ENCODE results near the gene VSIG8.

The VSIG8 gene

GRCh38 chr1:159851407-159851806 is 11.1 kb downstream of the VSIG8 start:
- TF ChIP-seq ZNF384 (IDR thresholded peaks at IDR 0.05) = no peak
- TF ChIP-seq L3MBTL2 (conservative IDR thresholded peaks at IDR 0.05) = no peak
- TF ChIP-seq PKNOX1 (IDR thresholded peaks at IDR 0.05) = no peak
- no peak for TF ChIP-seq FOXK2 (IDR thresholded peaks at IDR 0.05)
- no peak for TF ChIP-seq ARNT (IDR thresholded peaks at IDR 0.05)
- no peak for TF ChIP-seq TARDBP (IDR thresholded peaks at IDR 0.05)
- TF ChIP-seq HDGF (IDR thresholded peaks at IDR 0.05; ENCODE audit: borderline replicate concordance) = no peak
- no peak for TF ChIP-seq LEF1 (IDR thresholded peaks at IDR 0.05; ENCODE audit: borderline replicate concordance)
- no peak for TF ChIP-seq FOXA1 (IDR thresholded peaks at IDR 0.05)
- TF ChIP-seq CTBP1 (IDR thresholded peaks at IDR 0.05; ENCODE audit: borderline replicate concordance) = no peak
- TF ChIP-seq NFRKB (IDR thresholded peaks at IDR 0.05) = no peak
- TF ChIP-seq ELF4 (IDR thresholded peaks at IDR 0.05) = no peak
- TF ChIP-seq FOXM1 (IDR thresholded peaks at IDR 0.05; ENCODE audit: borderline replicate concordance) = no peak
- TF ChIP-seq SP1 (IDR thresholded peaks at IDR 0.05) = no peak
- no peak for TF ChIP-seq BHLHE40 (IDR thresholded peaks at IDR 0.05; ENCODE audit: borderline replicate concordance)
- TF ChIP-seq SUZ12 (IDR thresholded peaks at IDR 0.05) = no peak
- CTCF ChIA-PET = interaction anchor here (0.6 kb wide), 1 partner anchor 12 kb away, joined by 3 read pairs; no protein-coding TSS in a partner anchor

GRCh38 chr1:159849626-159850366 is 12.7 kb downstream of the VSIG8 start:
- POLR2A ChIA-PET = no interaction called here
- no peak for TF ChIP-seq L3MBTL2 (conservative IDR thresholded peaks at IDR 0.05)
- no peak for TF ChIP-seq CTBP1 (IDR thresholded peaks at IDR 0.05; ENCODE audit: borderline replicate concordance)
- no peak for TF ChIP-seq PKNOX1 (IDR thresholded peaks at IDR 0.05)
- no peak for TF ChIP-seq ARNT (IDR thresholded peaks at IDR 0.05)
- TF ChIP-seq FOXA1 (IDR thresholded peaks at IDR 0.05) = no peak
- TF ChIP-seq ZNF384 (IDR thresholded peaks at IDR 0.05) = no peak
- no peak for TF ChIP-seq HDGF (IDR thresholded peaks at IDR 0.05; ENCODE audit: borderline replicate concordance)
- TF ChIP-seq FOXM1 (IDR thresholded peaks at IDR 0.05; ENCODE audit: borderline replicate concordance) = no peak
- no peak for TF ChIP-seq FOXK2 (IDR thresholded peaks at IDR 0.05)
- TF ChIP-seq ELF4 (IDR thresholded peaks at IDR 0.05) = no peak
- no peak for TF ChIP-seq LEF1 (IDR thresholded peaks at IDR 0.05; ENCODE audit: borderline replicate concordance)
- CTCF ChIA-PET = no interaction called here
- DNase-seq (ENCODE audit: extremely low spot score) = no peak

More at GRCh38 chr1:159851407-159851806, 11.1 kb downstream of the VSIG8 start:
- no peak for DNase-seq (ENCODE audit: extremely low spot score)
- POLR2A ChIA-PET = no interaction called here

- POLR2A ChIA-PET = no interaction called here
- TF ChIP-seq L3MBTL2 (conservative IDR thresholded peaks at IDR 0.05) = no peak
- TF ChIP-seq FOXK2 (IDR thresholded peaks at IDR 0.05) = no peak
- TF ChIP-seq ZNF384 (IDR thresholded peaks at IDR 0.05) = no peak
- no peak for TF ChIP-seq PKNOX1 (IDR thresholded peaks at IDR 0.05)
- no peak for TF ChIP-seq FOXM1 (IDR thresholded peaks at IDR 0.05; ENCODE audit: borderline replicate concordance)
- no peak for TF ChIP-seq NFRKB (IDR thresholded peaks at IDR 0.05)
- TF ChIP-seq ELF4 (IDR thresholded peaks at IDR 0.05) = no peak
- no peak for TF ChIP-seq HDGF (IDR thresholded peaks at IDR 0.05; ENCODE audit: borderline replicate concordance)
- no peak for TF ChIP-seq TARDBP (IDR thresholded peaks at IDR 0.05)
- TF ChIP-seq FOXA1 (IDR thresholded peaks at IDR 0.05) = no peak
- TF ChIP-seq BHLHE40 (IDR thresholded peaks at IDR 0.05; ENCODE audit: borderline replicate concordance) = no peak
- no peak for TF ChIP-seq SP1 (IDR thresholded peaks at IDR 0.05)
- no peak for TF ChIP-seq CTBP1 (IDR thresholded peaks at IDR 0.05; ENCODE audit: borderline replicate concordance)
- no peak for TF ChIP-seq SUZ12 (IDR thresholded peaks at IDR 0.05)
- no peak for TF ChIP-seq ARNT (IDR thresholded peaks at IDR 0.05)
- TF ChIP-seq LEF1 (IDR thresholded peaks at IDR 0.05; ENCODE audit: borderline replicate concordance) = no peak
- no peak for DNase-seq (ENCODE audit: extremely low spot score)
- CTCF ChIA-PET = interaction anchor here (1.5 kb wide), 1 partner anchor 43 kb away, joined by 3 read pairs; no protein-coding TSS in a partner anchor
These were observed 14.1 kb downstream of the VSIG8 start for GRCh38 chr1:159848326-159848725.

- TF ChIP-seq NFRKB (IDR thresholded peaks at IDR 0.05) (no peak), LEF1 (IDR thresholded peaks at IDR 0.05; ENCODE audit: borderline replicate concordance) (no peak), FOXM1 (IDR thresholded peaks at IDR 0.05; ENCODE audit: borderline replicate concordance) (no peak), FOXK2 (IDR thresholded peaks at IDR 0.05) (no peak), ELF4 (IDR thresholded peaks at IDR 0.05) (no peak), ARNT (IDR thresholded peaks at IDR 0.05) (no peak), HDGF (IDR thresholded peaks at IDR 0.05; ENCODE audit: borderline replicate concordance) (no peak)
- ChIA-PET POLR2A (no interaction called here), CTCF (interaction anchor here (0.6 kb wide), 1 partner anchor 160 kb away, joined by 3 read pairs; no protein-coding TSS in a partner anchor)
- DNase-seq (ENCODE audit: extremely low spot score) = no peak
These were observed 15.2 kb downstream of the VSIG8 start for GRCh38 chr1:159847231-159847630.

GRCh38 chr1:159845751-159846629 is 16.5 kb downstream of the VSIG8 start:
- no peak for DNase-seq (ENCODE audit: extremely low spot score)
- ChIA-PET CTCF (interaction anchor here (0.6 kb wide), 1 partner anchor 637 kb away, joined by 4 read pairs; no protein-coding TSS in a partner anchor), POLR2A (no interaction called here)
- no peak for TF ChIP-seq NFRKB (IDR thresholded peaks at IDR 0.05)
- no peak for TF ChIP-seq FOXA1 (IDR thresholded peaks at IDR 0.05)
- TF ChIP-seq ZNF384 (IDR thresholded peaks at IDR 0.05) = no peak
- TF ChIP-seq FOXK2 (IDR thresholded peaks at IDR 0.05) = no peak
- TF ChIP-seq SUZ12 (IDR thresholded peaks at IDR 0.05) = no peak
- TF ChIP-seq ELF4 (IDR thresholded peaks at IDR 0.05) = no peak
- TF ChIP-seq CTBP1 (IDR thresholded peaks at IDR 0.05; ENCODE audit: borderline replicate concordance) = no peak
- no peak for TF ChIP-seq HDGF (IDR thresholded peaks at IDR 0.05; ENCODE audit: borderline replicate concordance)
- TF ChIP-seq TARDBP (IDR thresholded peaks at IDR 0.05) = no peak
- TF ChIP-seq PKNOX1 (IDR thresholded peaks at IDR 0.05) = no peak
- no peak for TF ChIP-seq ARNT (IDR thresholded peaks at IDR 0.05)
- no peak for TF ChIP-seq L3MBTL2 (conservative IDR thresholded peaks at IDR 0.05)
- TF ChIP-seq SP1 (IDR thresholded peaks at IDR 0.05) = no peak
- TF ChIP-seq LEF1 (IDR thresholded peaks at IDR 0.05; ENCODE audit: borderline replicate concordance) = no peak
- no peak for TF ChIP-seq FOXM1 (IDR thresholded peaks at IDR 0.05; ENCODE audit: borderline replicate concordance)
